Liver (tissue), 3 donors: ENCODE measurements around the gene RRM2.

Source experiments
- FOXA1 ChIP-seq: IDR thresholded peaks from 2 replicates; pipeline ENCODE4 v1.6.1; 2016; ENCODE audit warnings: antibody characterized with exemption
- GABPA ChIP-seq, 2 donors: IDR thresholded peaks in 1 of 2; conservative IDR thresholded peaks in 1 of 2; 2 replicates each; pipeline ENCODE4 v1.6.1; 2016; ENCODE audit warnings: antibody characterized with exemption in 2 of 2, mild to moderate bottlenecking in 1 of 2, moderate library complexity in 1 of 2
- JUND ChIP-seq, 2 donors: IDR thresholded peaks; 2 replicates each; pipeline ENCODE4 v1.6.1; 2016; ENCODE audit warnings: antibody characterized with exemption in 2 of 2
- RAD21 ChIP-seq, 2 donors: IDR thresholded peaks; 2 replicates each; pipeline ENCODE4 v1.6.1; 2016; ENCODE audit warnings: antibody characterized with exemption in 2 of 2, mild to moderate bottlenecking in 2 of 2
- RXRA ChIP-seq, 2 donors: IDR thresholded peaks; 2 replicates each; pipeline ENCODE4 v1.6.1; 2017 to 2018; ENCODE audit warnings: antibody characterized with exemption in 2 of 2, mild to moderate bottlenecking in 1 of 2
- SP1 ChIP-seq: IDR thresholded peaks from 2 replicates; pipeline ENCODE4 v1.6.1; 2018; ENCODE audit warnings: antibody characterized with exemption, mild to moderate bottlenecking
- TAF1 ChIP-seq: conservative IDR thresholded peaks from 2 replicates; pipeline ENCODE4 v1.6.1; 2016; ENCODE audit warnings: antibody characterized with exemption, mild to moderate bottlenecking
- YY1 ChIP-seq: IDR thresholded peaks from 2 replicates; pipeline ENCODE4 v1.6.1; 2016; ENCODE audit warnings: antibody characterized with exemption, mild to moderate bottlenecking
- TF ChIP-seq, protein P1 (sequence below): fragments of 150-350 bp; IDR thresholded peaks from 2 replicates; pipeline ENCODE4 v1.5.1; 2017; ENCODE audit warnings: improper control_type of control experiment, low read depth, low read length; ENCODE audit not compliant: missing input control
- TF ChIP-seq, protein P2 (sequence below): IDR thresholded peaks from 2 replicates; pipeline ENCODE4 v1.6.1; 2016; ENCODE audit warnings: antibody characterized with exemption, mild to moderate bottlenecking
- TF ChIP-seq, protein P3 (sequence below): IDR thresholded peaks from 2 replicates; pipeline ENCODE4 v1.6.1; 2016; ENCODE audit warnings: antibody characterized with exemption
- TF ChIP-seq, protein P4 (sequence below): IDR thresholded peaks from 2 replicates; pipeline ENCODE4 v1.6.1; 2016; ENCODE audit warnings: antibody characterized with exemption
- donor health status: healthy.
- donor health status: healthy.

DNA sequence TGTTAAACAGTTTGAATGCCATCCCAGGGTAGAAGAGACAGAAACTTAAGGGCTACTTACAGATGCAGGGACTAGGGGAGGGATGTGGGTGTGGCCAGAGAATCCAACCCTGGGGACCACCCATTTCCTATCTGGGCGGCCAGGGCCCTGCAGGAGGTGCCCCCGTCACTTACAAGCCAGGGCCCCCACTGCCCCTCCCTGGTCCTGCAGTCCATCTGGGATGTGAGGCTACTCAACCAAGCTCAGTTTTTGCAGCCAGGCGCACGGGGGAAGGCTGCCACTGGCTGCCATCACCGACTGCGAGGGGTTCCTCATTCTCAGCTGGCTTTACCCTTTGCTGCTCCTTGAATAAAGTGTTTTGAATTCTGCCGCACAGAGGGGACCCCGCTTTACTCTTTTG lies 42.1 kb downstream of the RRM2 start:
- TF ChIP-seq, protein P1, sequence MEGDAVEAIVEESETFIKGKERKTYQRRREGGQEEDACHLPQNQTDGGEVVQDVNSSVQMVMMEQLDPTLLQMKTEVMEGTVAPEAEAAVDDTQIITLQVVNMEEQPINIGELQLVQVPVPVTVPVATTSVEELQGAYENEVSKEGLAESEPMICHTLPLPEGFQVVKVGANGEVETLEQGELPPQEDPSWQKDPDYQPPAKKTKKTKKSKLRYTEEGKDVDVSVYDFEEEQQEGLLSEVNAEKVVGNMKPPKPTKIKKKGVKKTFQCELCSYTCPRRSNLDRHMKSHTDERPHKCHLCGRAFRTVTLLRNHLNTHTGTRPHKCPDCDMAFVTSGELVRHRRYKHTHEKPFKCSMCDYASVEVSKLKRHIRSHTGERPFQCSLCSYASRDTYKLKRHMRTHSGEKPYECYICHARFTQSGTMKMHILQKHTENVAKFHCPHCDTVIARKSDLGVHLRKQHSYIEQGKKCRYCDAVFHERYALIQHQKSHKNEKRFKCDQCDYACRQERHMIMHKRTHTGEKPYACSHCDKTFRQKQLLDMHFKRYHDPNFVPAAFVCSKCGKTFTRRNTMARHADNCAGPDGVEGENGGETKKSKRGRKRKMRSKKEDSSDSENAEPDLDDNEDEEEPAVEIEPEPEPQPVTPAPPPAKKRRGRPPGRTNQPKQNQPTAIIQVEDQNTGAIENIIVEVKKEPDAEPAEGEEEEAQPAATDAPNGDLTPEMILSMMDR, result no peak
- TF ChIP-seq SP1 (no peak), JUND (IDR thresholded peaks at IDR 0.05) (no peak), FOXA1 (no peak), RXRA (IDR thresholded peaks at IDR 0.05) (no peak), RAD21 (IDR thresholded peaks at IDR 0.05) (no peak), YY1 (no peak), TAF1 (no peak), GABPA (IDR thresholded peaks at IDR 0.05 in 1 of 2, conservative IDR thresholded peaks at IDR 0.05 in 1 of 2) (no peak)
- TF ChIP-seq, protein P2, sequence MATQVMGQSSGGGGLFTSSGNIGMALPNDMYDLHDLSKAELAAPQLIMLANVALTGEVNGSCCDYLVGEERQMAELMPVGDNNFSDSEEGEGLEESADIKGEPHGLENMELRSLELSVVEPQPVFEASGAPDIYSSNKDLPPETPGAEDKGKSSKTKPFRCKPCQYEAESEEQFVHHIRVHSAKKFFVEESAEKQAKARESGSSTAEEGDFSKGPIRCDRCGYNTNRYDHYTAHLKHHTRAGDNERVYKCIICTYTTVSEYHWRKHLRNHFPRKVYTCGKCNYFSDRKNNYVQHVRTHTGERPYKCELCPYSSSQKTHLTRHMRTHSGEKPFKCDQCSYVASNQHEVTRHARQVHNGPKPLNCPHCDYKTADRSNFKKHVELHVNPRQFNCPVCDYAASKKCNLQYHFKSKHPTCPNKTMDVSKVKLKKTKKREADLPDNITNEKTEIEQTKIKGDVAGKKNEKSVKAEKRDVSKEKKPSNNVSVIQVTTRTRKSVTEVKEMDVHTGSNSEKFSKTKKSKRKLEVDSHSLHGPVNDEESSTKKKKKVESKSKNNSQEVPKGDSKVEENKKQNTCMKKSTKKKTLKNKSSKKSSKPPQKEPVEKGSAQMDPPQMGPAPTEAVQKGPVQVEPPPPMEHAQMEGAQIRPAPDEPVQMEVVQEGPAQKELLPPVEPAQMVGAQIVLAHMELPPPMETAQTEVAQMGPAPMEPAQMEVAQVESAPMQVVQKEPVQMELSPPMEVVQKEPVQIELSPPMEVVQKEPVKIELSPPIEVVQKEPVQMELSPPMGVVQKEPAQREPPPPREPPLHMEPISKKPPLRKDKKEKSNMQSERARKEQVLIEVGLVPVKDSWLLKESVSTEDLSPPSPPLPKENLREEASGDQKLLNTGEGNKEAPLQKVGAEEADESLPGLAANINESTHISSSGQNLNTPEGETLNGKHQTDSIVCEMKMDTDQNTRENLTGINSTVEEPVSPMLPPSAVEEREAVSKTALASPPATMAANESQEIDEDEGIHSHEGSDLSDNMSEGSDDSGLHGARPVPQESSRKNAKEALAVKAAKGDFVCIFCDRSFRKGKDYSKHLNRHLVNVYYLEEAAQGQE, result no peak
- TF ChIP-seq, protein P3, sequence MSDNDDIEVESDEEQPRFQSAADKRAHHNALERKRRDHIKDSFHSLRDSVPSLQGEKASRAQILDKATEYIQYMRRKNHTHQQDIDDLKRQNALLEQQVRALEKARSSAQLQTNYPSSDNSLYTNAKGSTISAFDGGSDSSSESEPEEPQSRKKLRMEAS, result no peak
- TF ChIP-seq, protein P4, sequence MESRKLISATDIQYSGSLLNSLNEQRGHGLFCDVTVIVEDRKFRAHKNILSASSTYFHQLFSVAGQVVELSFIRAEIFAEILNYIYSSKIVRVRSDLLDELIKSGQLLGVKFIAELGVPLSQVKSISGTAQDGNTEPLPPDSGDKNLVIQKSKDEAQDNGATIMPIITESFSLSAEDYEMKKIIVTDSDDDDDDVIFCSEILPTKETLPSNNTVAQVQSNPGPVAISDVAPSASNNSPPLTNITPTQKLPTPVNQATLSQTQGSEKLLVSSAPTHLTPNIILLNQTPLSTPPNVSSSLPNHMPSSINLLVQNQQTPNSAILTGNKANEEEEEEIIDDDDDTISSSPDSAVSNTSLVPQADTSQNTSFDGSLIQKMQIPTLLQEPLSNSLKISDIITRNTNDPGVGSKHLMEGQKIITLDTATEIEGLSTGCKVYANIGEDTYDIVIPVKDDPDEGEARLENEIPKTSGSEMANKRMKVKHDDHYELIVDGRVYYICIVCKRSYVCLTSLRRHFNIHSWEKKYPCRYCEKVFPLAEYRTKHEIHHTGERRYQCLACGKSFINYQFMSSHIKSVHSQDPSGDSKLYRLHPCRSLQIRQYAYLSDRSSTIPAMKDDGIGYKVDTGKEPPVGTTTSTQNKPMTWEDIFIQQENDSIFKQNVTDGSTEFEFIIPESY, result no peak
